ENCODE data around the gene POU3F1. TPM values are rescaled to one million over a fixed set of nuclear protein-coding genes. Genes with fewer than 3 reads are reported as not detected.

POU3F1 gene
- polyA plus RNA-seq, 2 of the 4 experiments (the other 2 are of a cell fraction), result not detected

DNA sequence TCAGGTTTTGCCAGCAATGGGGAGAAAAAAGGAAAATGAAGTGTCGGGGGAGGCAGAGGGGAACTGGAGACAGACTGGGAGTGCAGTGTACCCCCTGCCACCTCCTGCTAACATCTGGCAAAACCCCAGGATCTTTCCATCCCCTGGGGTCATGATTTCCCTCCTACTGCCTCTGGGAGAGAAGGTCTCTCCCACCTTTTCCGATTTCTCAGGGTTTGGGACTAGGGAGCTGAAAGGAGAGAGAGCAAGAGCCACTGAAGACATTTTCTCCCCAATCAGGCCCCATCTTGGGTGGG is 46.4 kb downstream of the POU3F1 start:
- no peak for ATAC-seq
- no peak for DNase-seq (ENCODE audit: low read depth in 1 of 2, low spot score in 1 of 2)
- no peak for FAIRE-seq
- no peak for TF ChIP-seq NPAS2 (CRISPR knock-in tag; IDR thresholded peaks at IDR 0.05; ENCODE audit: borderline replicate concordance)
- TF ChIP-seq MAX (IDR thresholded peaks at IDR 0.05), result no peak
- peak overlapping the region; percentile 65 for H3K4me2 ChIP-seq
- no peak overlapping the region for H3K4me3 ChIP-seq
- 90% methylated on average over 2 of the region's 2 CpGs for WGBS (ENCODE audit: missing lambda C conversion rate)
- peak overlapping the region; percentile 74 to 87 for H3K27ac ChIP-seq
- peaks cover 44% of the 10 kb centered on the region for H3K4me1 ChIP-seq
- H3K9me3 ChIP-seq, result no peaks in the 10 kb centered on the region
- ChIA-PET POLR2A (interaction anchor here (1.3 kb wide), 1 partner anchor 141 kb away, joined by 3 read pairs; the partner anchor contains the start of gene MTF1), CTCF (interaction anchor here (0.7 to 6.9 kb wide), 5 partner anchors 10 to 24 kb away, joined by 3 to 53 read pairs (median 3); partner anchors contain the start of gene SF3A3)

DNA sequence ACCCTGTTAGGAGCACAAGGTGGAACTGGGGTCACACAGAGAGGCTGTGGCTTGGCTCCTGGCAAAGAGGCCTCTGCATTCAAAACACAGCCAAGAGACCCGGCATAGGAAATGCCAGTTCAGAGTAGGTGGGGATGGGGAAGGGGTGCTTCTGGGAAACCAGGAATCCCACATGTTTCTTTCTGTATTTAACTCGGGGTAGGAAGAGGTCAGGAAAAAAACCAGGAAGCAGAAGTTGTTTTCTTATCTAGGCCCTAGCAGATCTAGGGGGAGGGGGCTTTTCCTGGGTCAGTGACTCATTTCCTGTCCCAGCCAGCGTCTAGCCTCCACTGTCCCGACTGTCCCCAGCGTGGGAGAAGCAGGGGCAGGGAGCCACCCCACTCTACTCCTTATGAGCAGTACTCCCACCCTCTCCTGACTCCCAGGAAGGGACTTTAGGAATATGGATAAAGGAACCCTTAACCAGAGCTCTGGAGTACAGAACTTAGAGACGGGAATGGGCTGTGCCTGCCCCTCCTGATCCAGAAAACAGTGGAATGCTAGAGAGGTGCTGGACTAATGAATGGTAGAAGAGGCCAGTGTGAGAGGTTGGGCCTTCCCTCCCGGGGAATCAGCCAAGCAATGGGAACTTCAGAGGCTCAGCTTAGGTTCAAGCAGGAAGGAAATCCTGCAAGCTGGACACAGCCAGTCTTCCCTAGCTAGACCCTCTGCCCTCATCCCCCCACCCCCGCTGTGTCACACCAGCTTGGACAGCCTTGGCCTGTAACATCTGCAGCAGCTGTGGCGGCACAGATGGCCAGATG is 47.0 kb downstream of the POU3F1 start:
- ChIA-PET POLR2A (interaction anchor here (0.6 to 1.3 kb wide), 2 partner anchors 21 to 140 kb away, joined by 3 read pairs; partner anchors contain the start of gene MTF1), CTCF (interaction anchor here (0.7 to 6.9 kb wide), 4 partner anchors 9 to 23 kb away, joined by 3 to 53 read pairs (median 8); partner anchors contain the start of gene SF3A3)
- Histone ChIP-seq H3K27ac (peak overlapping the region; percentile 74 to 87), H3K9me3 (no peaks in the 10 kb centered on the region), H3K4me3 (no peak overlapping the region), H3K4me2 (peak overlapping the region; percentile 65), H3K4me1 (peaks cover 43% of the 10 kb centered on the region)
- TF ChIP-seq POLR2AphosphoS2 (conservative IDR thresholded peaks at IDR 0.05; ENCODE audit: low read length), result no peak
- TF ChIP-seq FOSL2 (IDR thresholded peaks at IDR 0.05), result no peak
- TF ChIP-seq FOSL2 (CRISPR knock-in tag; IDR thresholded peaks at IDR 0.05), result peak; percentile 52
- no peak for TF ChIP-seq CEBPB (IDR thresholded peaks at IDR 0.05)
- TF ChIP-seq RARB (CRISPR knock-in tag; IDR thresholded peaks at IDR 0.05), result no peak
- no peak for TF ChIP-seq RFX5 (IDR thresholded peaks at IDR 0.05)
- no peak for TF ChIP-seq NR3C1 (IDR thresholded peaks at IDR 0.05)
- TF ChIP-seq HMGXB4 (CRISPR knock-in tag; IDR thresholded peaks at IDR 0.05; ENCODE audit: borderline replicate concordance), result no peak
- no peak for TF ChIP-seq CHD4 (IDR thresholded peaks at IDR 0.05; ENCODE audit: borderline replicate concordance)
- TF ChIP-seq, protein P1, sequence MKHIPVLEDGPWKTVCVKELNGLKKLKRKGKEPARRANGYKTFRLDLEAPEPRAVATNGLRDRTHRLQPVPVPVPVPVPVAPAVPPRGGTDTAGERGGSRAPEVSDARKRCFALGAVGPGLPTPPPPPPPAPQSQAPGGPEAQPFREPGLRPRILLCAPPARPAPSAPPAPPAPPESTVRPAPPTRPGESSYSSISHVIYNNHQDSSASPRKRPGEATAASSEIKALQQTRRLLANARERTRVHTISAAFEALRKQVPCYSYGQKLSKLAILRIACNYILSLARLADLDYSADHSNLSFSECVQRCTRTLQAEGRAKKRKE (CRISPR knock-in tag; IDR thresholded peaks at IDR 0.05; ENCODE audit: low read depth), result no peak
- 16% methylated on average over 9 of the region's 9 CpGs for WGBS (ENCODE audit: missing lambda C conversion rate)
- ATAC-seq (peak; percentile 15 to 58; a peak in 3 of 6 replicates), DNase-seq (ENCODE audit: low read depth in 1 of 2, low spot score in 1 of 2) (peak in 1 of 2 experiments; percentile 60), FAIRE-seq (no peak)

- FAIRE-seq, result no peak
- TF ChIP-seq KDM1A (IDR thresholded peaks at IDR 0.05; ENCODE audit: low read depth) (no peak), RFX5 (IDR thresholded peaks at IDR 0.05) (no peak), E2F6 (IDR thresholded peaks at IDR 0.05; ENCODE audit: borderline replicate concordance, low read depth) (no peak), JUNB (IDR thresholded peaks at IDR 0.05) (no peak), HOXA7 (CRISPR knock-in tag; IDR thresholded peaks at IDR 0.05) (no peak), HDAC2 (IDR thresholded peaks at IDR 0.05) (no peak), POLR2AphosphoS2 (conservative IDR thresholded peaks at IDR 0.05; ENCODE audit: low read length) (no peak), MAFK (IDR thresholded peaks at IDR 0.05; ENCODE audit: partially characterized antibody) (no peak), BHLHE40 (IDR thresholded peaks at IDR 0.05; ENCODE audit: low read depth, low read length) (no peak), CHD4 (IDR thresholded peaks at IDR 0.05; ENCODE audit: borderline replicate concordance) (no peak), HMGXB4 (CRISPR knock-in tag; IDR thresholded peaks at IDR 0.05; ENCODE audit: borderline replicate concordance) (no peak), SREBF2 (IDR thresholded peaks at IDR 0.05) (no peak)
- peaks cover 36% of the 10 kb centered on the region for H3K4me1 ChIP-seq
Measured at GRCh38 chr1:37998913-37999429, 47.6 kb downstream of the POU3F1 start.

More at GRCh38 chr1:37998913-37999429, 47.6 kb downstream of the POU3F1 start:
- WGBS (ENCODE audit: missing lambda C conversion rate), result 95% methylated on average over 10 of the region's 16 CpGs
- H3K4me2 ChIP-seq, result peak overlapping the region; percentile 65
- peak overlapping the region; percentile 74 to 87 for H3K27ac ChIP-seq
- CTCF ChIA-PET, result interaction anchor here (1.0 to 6.9 kb wide), 3 partner anchors 9 to 20 kb away, joined by 3 to 53 read pairs (median 12); partner anchors contain the start of gene SF3A3
- H3K4me3 ChIP-seq, result no peak overlapping the region
- no peaks in the 10 kb centered on the region for H3K9me3 ChIP-seq
- DNase-seq (ENCODE audit: low read depth in 1 of 2, low spot score in 1 of 2) (no peak), ATAC-seq (no peak; a peak in 1 of 6 replicates)
- POLR2A ChIA-PET, result interaction anchor here (0.6 to 1.3 kb wide), 2 partner anchors 22 to 140 kb away, joined by 3 read pairs; partner anchors contain the start of gene MTF1

Measured in A549 (cell line).